NCI-H1694 treated with DMSO at 0.1 percent for 48 hours (cell line): ENCODE data around the gene SGMS2.

Source experiments
- DNase-seq: peaks from one replicate; lab custom pipeline; 2025; lab: John Stamatoyannopoulos, UW

The SGMS2 gene

GRCh38 chr4:107828315-107829090, 3.8 kb downstream of the SGMS2 start:
- DNase-seq: no peak

GRCh38 chr4:107831140-107831539, 6.4 kb downstream of the SGMS2 start:
- no peak for DNase-seq

GRCh38 chr4:107832275-107832807, 7.6 kb downstream of the SGMS2 start:
- no peak for DNase-seq

- DNase-seq: no peak
Measured at GRCh38 chr4:107834241-107834794, 9.6 kb downstream of the SGMS2 start.

- no peak for DNase-seq
Measured at GRCh38 chr4:107835406-107835805, 10.7 kb downstream of the SGMS2 start.

- no peak for DNase-seq
Measured at GRCh38 chr4:107837317-107837716, 12.6 kb downstream of the SGMS2 start.

- DNase-seq: no peak
Measured at GRCh38 chr4:107837776-107838618, 13.3 kb downstream of the SGMS2 start.

GRCh38 chr4:107838861-107839565, 14.3 kb downstream of the SGMS2 start:
- no peak for DNase-seq

- DNase-seq: no peak
Measured at GRCh38 chr4:107843391-107843790, 18.7 kb downstream of the SGMS2 start.

- no peak for DNase-seq
Measured at GRCh38 chr4:107845681-107846080, 20.9 kb downstream of the SGMS2 start.

- no peak for DNase-seq
Measured at GRCh38 chr4:107850438-107850837, 25.7 kb downstream of the SGMS2 start.

GRCh38 chr4:107853444-107854355, 29.0 kb downstream of the SGMS2 start:
- DNase-seq: no peak

GRCh38 chr4:107854356-107855022, 29.8 kb downstream of the SGMS2 start:
- DNase-seq: no peak

GRCh38 chr4:107855723-107856122, 31.0 kb downstream of the SGMS2 start:
- DNase-seq: no peak

GRCh38 chr4:107856901-107857300, 32.2 kb downstream of the SGMS2 start:
- no peak for DNase-seq

- no peak for DNase-seq
Measured at GRCh38 chr4:107857741-107858140, 33.0 kb downstream of the SGMS2 start.

- DNase-seq: no peak
Measured at GRCh38 chr4:107858158-107858742, 33.5 kb downstream of the SGMS2 start.

GRCh38 chr4:107862658-107863057, 37.9 kb downstream of the SGMS2 start:
- no peak for DNase-seq

- DNase-seq: no peak
Measured at GRCh38 chr4:107863416-107863815, 38.7 kb downstream of the SGMS2 start.

- DNase-seq: no peak
Measured at GRCh38 chr4:107863850-107864371, 39.2 kb downstream of the SGMS2 start.
